WTC11 (cell line): ENCODE measurements around the gene GPATCH8. TPM values are rescaled to one million over a fixed set of nuclear protein-coding genes. Genes with fewer than 3 reads are reported as not detected.

Experiments
- ATAC-seq: fragments of 200-7000 bp; cut with Tn5 transposase; 2 replicates; pipeline ENCODE4 v1.10.0; 2021; ENCODE audit warnings: mild to moderate bottlenecking, moderate library complexity
- CTCF ChIA-PET: fragments of 300-600 bp; sonication (Branson Sonifier 250); formaldehyde crosslinking; loops from one replicate; lab custom pipeline; 2021; ENCODE audit warnings: antibody characterized with exemption; lab: Charles Lee
- POLR2A ChIA-PET: fragments of 350-600 bp; sonication (Branson Sonifier 250); formaldehyde crosslinking; loops from one replicate; lab custom pipeline; 2021; ENCODE audit warnings: antibody characterized with exemption; lab: Charles Lee
- DNase-seq: peaks from one replicate; pipeline ENCODE4 v3.0.0; 2021; ENCODE audit warnings: low spot score
- H3K27ac Mint-ChIP-seq: 2 replicates; pipeline ENCODE4 v1.8.0; 2021; ENCODE audit warnings: mixed read lengths
- H3K27me3 Mint-ChIP-seq: 2 replicates; pipeline ENCODE4 v1.8.0; 2021; ENCODE audit warnings: low read depth, mild to moderate bottlenecking, moderate library complexity, mixed read lengths
- H3K36me3 Mint-ChIP-seq: 2 replicates; pipeline ENCODE4 v1.8.0; 2021; ENCODE audit warnings: mixed read lengths
- H3K4me1 Mint-ChIP-seq: 2 replicates; pipeline ENCODE4 v1.8.0; 2022; ENCODE audit warnings: mixed read lengths
- H3K4me3 Mint-ChIP-seq: 2 replicates; pipeline ENCODE4 v1.8.0; 2021; ENCODE audit warnings: mild to moderate bottlenecking, moderate library complexity, mixed read lengths
- H3K9me3 Mint-ChIP-seq: 2 replicates; pipeline ENCODE4 v1.8.0; 2021; ENCODE audit warnings: mixed read lengths
- ELF4 ChIP-seq: sonication (generic); formaldehyde crosslinking; IDR thresholded peaks from 2 replicates; pipeline ENCODE4 v1.8.1; 2022; ENCODE audit warnings: low read depth, mild to moderate bottlenecking, moderate library complexity, missing genetic modification reagents
- MXD4 ChIP-seq: fragments of 250-450 bp; sonication (Bioruptor Pico); IDR thresholded peaks from 2 replicates; pipeline ENCODE4 v1.8.0; 2021; ENCODE audit warnings: mild to moderate bottlenecking, moderate library complexity, borderline replicate concordance
- RELA ChIP-seq: sonication (generic); formaldehyde crosslinking; IDR thresholded peaks from 2 replicates; pipeline ENCODE4 v1.8.1; 2022; ENCODE audit warnings: missing genetic modification reagents, mild to moderate bottlenecking, borderline replicate concordance
- ZNF232 ChIP-seq: sonication (generic); formaldehyde crosslinking; IDR thresholded peaks from 2 replicates; pipeline ENCODE4 v1.8.0; 2022; ENCODE audit warnings: mild to moderate bottlenecking, missing genetic modification reagents
- ZNF423 ChIP-seq: fragments of 250-450 bp; sonication (Bioruptor Pico); IDR thresholded peaks from 2 replicates; pipeline ENCODE4 v2.1.2; 2022; ENCODE audit warnings: mild to moderate bottlenecking, moderate library complexity
- ZNF671 ChIP-seq: fragments of 250-450 bp; sonication (Bioruptor Pico); IDR thresholded peaks from 2 replicates; pipeline ENCODE4 v1.8.0; 2021; ENCODE audit warnings: mild to moderate bottlenecking
- total RNA-seq: library from RNA; stranded (reverse); gene quantifications from 3 replicates; pipeline ENCODE4 v1.2.3, GENCODE V29; 2021
- TF ChIP-seq, protein P1 (sequence below): sonication (generic); formaldehyde crosslinking; IDR thresholded peaks from 2 replicates; pipeline ENCODE4 v1.8.1; 2023; ENCODE audit warnings: mild to moderate bottlenecking, missing genetic modification reagents, borderline replicate concordance
- TF ChIP-seq, protein P2 (sequence below): sonication (generic); formaldehyde crosslinking; IDR thresholded peaks from 2 replicates; pipeline ENCODE4 v1.8.1; 2023; ENCODE audit warnings: mild to moderate bottlenecking, missing genetic modification reagents, moderate library complexity
- TF ChIP-seq, protein P3 (sequence below): sonication (generic); formaldehyde crosslinking; IDR thresholded peaks from 2 replicates; pipeline ENCODE4 v1.8.0; 2022; ENCODE audit warnings: mild to moderate bottlenecking, missing genetic modification reagents
- TF ChIP-seq, protein P4 (sequence below): sonication (generic); formaldehyde crosslinking; IDR thresholded peaks from 2 replicates; pipeline ENCODE4 v1.8.1; 2023; ENCODE audit warnings: mild to moderate bottlenecking, missing genetic modification reagents
- TF ChIP-seq, protein P5 (sequence below): sonication (generic); formaldehyde crosslinking; IDR thresholded peaks from 2 replicates; pipeline ENCODE4 v1.8.1; 2022; ENCODE audit warnings: mild to moderate bottlenecking, moderate library complexity, missing genetic modification reagents
- TF ChIP-seq, protein P6 (sequence below): sonication (generic); formaldehyde crosslinking; IDR thresholded peaks from 2 replicates; pipeline ENCODE4 v1.8.0; 2022; ENCODE audit warnings: mild to moderate bottlenecking, missing genetic modification reagents
- TF ChIP-seq, protein P7 (sequence below): sonication (generic); formaldehyde crosslinking; IDR thresholded peaks from 2 replicates; pipeline ENCODE4 v1.8.1; 2023; ENCODE audit warnings: mild to moderate bottlenecking, missing genetic modification reagents, moderate library complexity
- TF ChIP-seq, protein P8 (sequence below): sonication (generic); formaldehyde crosslinking; IDR thresholded peaks from 2 replicates; pipeline ENCODE4 v1.8.1; 2022; ENCODE audit warnings: mild to moderate bottlenecking, missing genetic modification reagents, moderate library complexity, borderline replicate concordance

Gene GPATCH8
- total RNA-seq, 1 experiment from 2014 or later = 51.9 TPM

DNA sequence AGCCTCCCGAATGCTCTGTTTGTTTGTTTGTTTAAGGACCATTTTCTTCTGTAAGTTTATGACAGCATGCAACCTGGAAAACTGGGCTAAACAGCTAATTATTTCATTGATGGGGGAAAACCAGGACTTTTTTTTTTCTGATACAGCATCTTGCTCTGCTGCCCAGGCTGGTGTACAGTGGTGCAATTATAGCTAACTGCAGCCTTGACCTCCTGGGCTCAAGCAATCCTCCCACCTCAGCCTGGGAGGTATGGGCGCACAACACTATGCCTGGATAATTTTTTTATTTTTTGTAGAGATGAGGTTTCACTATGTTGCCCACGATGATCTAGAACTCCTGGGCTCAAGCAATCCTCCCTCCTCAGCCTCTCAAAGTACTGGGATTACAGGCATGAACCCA lies 37.3 kb downstream of the GPATCH8 start:
- CTCF ChIA-PET = no interaction called here
- H3K27me3 Mint-ChIP-seq = no peaks in the 10 kb centered on the region
- ATAC-seq (no peak), DNase-seq (no peak)
- H3K9me3 Mint-ChIP-seq = no peaks in the 10 kb centered on the region
- peaks cover 22% of the 10 kb centered on the region for H3K4me1 Mint-ChIP-seq
- peaks cover 2% of the 10 kb centered on the region; the same call in 1 of the 2 replicates for H3K36me3 Mint-ChIP-seq
- POLR2A ChIA-PET = interaction anchor here (0.6 kb wide), 1 partner anchor 22 kb away, joined by 6 read pairs; no protein-coding TSS in a partner anchor
- no peak for TF ChIP-seq ZNF232
- TF ChIP-seq, protein P1, sequence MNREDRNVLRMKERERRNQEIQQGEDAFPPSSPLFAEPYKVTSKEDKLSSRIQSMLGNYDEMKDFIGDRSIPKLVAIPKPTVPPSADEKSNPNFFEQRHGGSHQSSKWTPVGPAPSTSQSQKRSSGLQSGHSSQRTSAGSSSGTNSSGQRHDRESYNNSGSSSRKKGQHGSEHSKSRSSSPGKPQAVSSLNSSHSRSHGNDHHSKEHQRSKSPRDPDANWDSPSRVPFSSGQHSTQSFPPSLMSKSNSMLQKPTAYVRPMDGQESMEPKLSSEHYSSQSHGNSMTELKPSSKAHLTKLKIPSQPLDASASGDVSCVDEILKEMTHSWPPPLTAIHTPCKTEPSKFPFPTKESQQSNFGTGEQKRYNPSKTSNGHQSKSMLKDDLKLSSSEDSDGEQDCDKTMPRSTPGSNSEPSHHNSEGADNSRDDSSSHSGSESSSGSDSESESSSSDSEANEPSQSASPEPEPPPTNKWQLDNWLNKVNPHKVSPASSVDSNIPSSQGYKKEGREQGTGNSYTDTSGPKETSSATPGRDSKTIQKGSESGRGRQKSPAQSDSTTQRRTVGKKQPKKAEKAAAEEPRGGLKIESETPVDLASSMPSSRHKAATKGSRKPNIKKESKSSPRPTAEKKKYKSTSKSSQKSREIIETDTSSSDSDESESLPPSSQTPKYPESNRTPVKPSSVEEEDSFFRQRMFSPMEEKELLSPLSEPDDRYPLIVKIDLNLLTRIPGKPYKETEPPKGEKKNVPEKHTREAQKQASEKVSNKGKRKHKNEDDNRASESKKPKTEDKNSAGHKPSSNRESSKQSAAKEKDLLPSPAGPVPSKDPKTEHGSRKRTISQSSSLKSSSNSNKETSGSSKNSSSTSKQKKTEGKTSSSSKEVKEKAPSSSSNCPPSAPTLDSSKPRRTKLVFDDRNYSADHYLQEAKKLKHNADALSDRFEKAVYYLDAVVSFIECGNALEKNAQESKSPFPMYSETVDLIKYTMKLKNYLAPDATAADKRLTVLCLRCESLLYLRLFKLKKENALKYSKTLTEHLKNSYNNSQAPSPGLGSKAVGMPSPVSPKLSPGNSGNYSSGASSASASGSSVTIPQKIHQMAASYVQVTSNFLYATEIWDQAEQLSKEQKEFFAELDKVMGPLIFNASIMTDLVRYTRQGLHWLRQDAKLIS (CRISPR knock-in tag) = no peak
- TF ChIP-seq, protein P2, sequence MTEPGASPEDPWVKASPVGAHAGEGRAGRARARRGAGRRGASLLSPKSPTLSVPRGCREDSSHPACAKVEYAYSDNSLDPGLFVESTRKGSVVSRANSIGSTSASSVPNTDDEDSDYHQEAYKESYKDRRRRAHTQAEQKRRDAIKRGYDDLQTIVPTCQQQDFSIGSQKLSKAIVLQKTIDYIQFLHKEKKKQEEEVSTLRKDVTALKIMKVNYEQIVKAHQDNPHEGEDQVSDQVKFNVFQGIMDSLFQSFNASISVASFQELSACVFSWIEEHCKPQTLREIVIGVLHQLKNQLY (CRISPR knock-in tag) = no peak
- no peak for TF ChIP-seq MXD4 (CRISPR knock-in tag)
- TF ChIP-seq ZNF423 (CRISPR knock-in tag) = no peak
- TF ChIP-seq, protein P3, sequence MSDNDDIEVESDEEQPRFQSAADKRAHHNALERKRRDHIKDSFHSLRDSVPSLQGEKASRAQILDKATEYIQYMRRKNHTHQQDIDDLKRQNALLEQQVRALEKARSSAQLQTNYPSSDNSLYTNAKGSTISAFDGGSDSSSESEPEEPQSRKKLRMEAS (CRISPR knock-in tag) = no peak
- no peak for TF ChIP-seq RELA (CRISPR knock-in tag)
- TF ChIP-seq, protein P4, sequence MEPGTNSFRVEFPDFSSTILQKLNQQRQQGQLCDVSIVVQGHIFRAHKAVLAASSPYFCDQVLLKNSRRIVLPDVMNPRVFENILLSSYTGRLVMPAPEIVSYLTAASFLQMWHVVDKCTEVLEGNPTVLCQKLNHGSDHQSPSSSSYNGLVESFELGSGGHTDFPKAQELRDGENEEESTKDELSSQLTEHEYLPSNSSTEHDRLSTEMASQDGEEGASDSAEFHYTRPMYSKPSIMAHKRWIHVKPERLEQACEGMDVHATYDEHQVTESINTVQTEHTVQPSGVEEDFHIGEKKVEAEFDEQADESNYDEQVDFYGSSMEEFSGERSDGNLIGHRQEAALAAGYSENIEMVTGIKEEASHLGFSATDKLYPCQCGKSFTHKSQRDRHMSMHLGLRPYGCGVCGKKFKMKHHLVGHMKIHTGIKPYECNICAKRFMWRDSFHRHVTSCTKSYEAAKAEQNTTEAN = no peak
- no peak for TF ChIP-seq ELF4 (CRISPR knock-in tag)
- TF ChIP-seq ZNF671 (CRISPR knock-in tag) = no peak
- TF ChIP-seq, protein P5, sequence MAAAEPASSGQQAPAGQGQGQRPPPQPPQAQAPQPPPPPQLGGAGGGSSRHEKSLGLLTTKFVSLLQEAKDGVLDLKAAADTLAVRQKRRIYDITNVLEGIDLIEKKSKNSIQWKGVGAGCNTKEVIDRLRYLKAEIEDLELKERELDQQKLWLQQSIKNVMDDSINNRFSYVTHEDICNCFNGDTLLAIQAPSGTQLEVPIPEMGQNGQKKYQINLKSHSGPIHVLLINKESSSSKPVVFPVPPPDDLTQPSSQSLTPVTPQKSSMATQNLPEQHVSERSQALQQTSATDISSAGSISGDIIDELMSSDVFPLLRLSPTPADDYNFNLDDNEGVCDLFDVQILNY (CRISPR knock-in tag) = no peak
- TF ChIP-seq, protein P6, sequence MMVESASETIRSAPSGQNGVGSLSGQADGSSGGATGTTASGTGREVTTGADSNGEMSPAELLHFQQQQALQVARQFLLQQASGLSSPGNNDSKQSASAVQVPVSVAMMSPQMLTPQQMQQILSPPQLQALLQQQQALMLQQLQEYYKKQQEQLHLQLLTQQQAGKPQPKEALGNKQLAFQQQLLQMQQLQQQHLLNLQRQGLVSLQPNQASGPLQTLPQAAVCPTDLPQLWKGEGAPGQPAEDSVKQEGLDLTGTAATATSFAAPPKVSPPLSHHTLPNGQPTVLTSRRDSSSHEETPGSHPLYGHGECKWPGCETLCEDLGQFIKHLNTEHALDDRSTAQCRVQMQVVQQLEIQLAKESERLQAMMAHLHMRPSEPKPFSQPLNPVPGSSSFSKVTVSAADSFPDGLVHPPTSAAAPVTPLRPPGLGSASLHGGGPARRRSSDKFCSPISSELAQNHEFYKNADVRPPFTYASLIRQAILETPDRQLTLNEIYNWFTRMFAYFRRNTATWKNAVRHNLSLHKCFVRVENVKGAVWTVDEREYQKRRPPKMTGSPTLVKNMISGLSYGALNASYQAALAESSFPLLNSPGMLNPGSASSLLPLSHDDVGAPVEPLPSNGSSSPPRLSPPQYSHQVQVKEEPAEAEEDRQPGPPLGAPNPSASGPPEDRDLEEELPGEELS (CRISPR knock-in tag) = no peak
- TF ChIP-seq, protein P7, sequence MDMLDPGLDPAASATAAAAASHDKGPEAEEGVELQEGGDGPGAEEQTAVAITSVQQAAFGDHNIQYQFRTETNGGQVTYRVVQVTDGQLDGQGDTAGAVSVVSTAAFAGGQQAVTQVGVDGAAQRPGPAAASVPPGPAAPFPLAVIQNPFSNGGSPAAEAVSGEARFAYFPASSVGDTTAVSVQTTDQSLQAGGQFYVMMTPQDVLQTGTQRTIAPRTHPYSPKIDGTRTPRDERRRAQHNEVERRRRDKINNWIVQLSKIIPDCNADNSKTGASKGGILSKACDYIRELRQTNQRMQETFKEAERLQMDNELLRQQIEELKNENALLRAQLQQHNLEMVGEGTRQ = no peak
- TF ChIP-seq, protein P8, sequence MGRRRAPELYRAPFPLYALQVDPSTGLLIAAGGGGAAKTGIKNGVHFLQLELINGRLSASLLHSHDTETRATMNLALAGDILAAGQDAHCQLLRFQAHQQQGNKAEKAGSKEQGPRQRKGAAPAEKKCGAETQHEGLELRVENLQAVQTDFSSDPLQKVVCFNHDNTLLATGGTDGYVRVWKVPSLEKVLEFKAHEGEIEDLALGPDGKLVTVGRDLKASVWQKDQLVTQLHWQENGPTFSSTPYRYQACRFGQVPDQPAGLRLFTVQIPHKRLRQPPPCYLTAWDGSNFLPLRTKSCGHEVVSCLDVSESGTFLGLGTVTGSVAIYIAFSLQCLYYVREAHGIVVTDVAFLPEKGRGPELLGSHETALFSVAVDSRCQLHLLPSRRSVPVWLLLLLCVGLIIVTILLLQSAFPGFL (CRISPR knock-in tag) = no peak
- no peak overlapping the region for H3K27ac Mint-ChIP-seq
- H3K4me3 Mint-ChIP-seq = no peak overlapping the region
